Adrenal gland (tissue), 5 donors: ENCODE results near the gene ZNF282.

Experiments used
- CTCF ChIP-seq, 6 experiments: fragments of 450-650 bp in 4 of 6; fragments of 200-600 bp in 2 of 6; sonication (generic) in 1 of 6; IDR thresholded peaks; 1 replicate in 5 of 6; 2 replicates in 1 of 6; pipeline versions ENCODE4 v1.5.1 to v1.8.0; 2016 to 2021; ENCODE audit warnings: antibody characterized with exemption in 6 of 6, mild to moderate bottlenecking in 2 of 6, moderate library complexity in 1 of 6
- POLR2A ChIP-seq, 2 donors: fragments of 450-650 bp; IDR thresholded peaks; one replicate each; pipeline ENCODE4 v1.6.1; 2017; ENCODE audit warnings: antibody characterized with exemption in 2 of 2, mild to moderate bottlenecking in 2 of 2, moderate library complexity in 1 of 2
- donor health status: DM: no; HTN: no; CAD: no.

- TF ChIP-seq POLR2A (IDR thresholded peaks at IDR 0.05) (no peak), CTCF (IDR thresholded peaks at IDR 0.05) (no peak)
These were observed 22.8 kb upstream of the ZNF282 start for GRCh38 chr7:149172534-149172920.
